ENCODE measurements around the gene THSD4. TPM values are rescaled to one million over a fixed set of nuclear protein-coding genes. Genes with fewer than 3 reads are reported as not detected.

Gene THSD4
- total RNA-seq, 1 donor = 15.6 TPM

GRCh38 chr15:71502077-71502432 is 386.8 kb downstream of the THSD4 start:
- H3K4me3 ChIP-seq (ENCODE audit: insufficient read depth, low read length) = no peak overlapping the region
- H3K79me2 ChIP-seq (ENCODE audit: insufficient read depth, low read length) = no peaks in the 10 kb centered on the region
- no peaks in the 10 kb centered on the region for H4K20me1 ChIP-seq (ENCODE audit: insufficient read depth, low read length)
- H3K27me3 ChIP-seq (ENCODE audit: insufficient read depth, low read length) = peaks cover 3% of the 10 kb centered on the region
- no peak overlapping the region for H3K4me2 ChIP-seq (ENCODE audit: insufficient read depth, low read length)
- H3K27ac ChIP-seq (ENCODE audit: low read depth, low read length) = no peak overlapping the region
- H3K4me1 ChIP-seq (ENCODE audit: insufficient read depth, low read length) = no peaks in the 10 kb centered on the region
- no peak for TF ChIP-seq CTCF (IDR thresholded peaks at IDR 0.05; ENCODE audit: extremely low read depth, low read depth, low read length)
- H3K9me3 ChIP-seq (ENCODE audit: low read depth, low read length) = peaks cover 2% of the 10 kb centered on the region
- no peaks in the 10 kb centered on the region for H3K36me3 ChIP-seq (ENCODE audit: insufficient read depth, low read length)
- no peak overlapping the region for H2AFZ ChIP-seq (ENCODE audit: low read length)
- DNase-seq (ENCODE audit: insufficient read length, low spot score, missing footprints) = no peak

- no peaks in the 10 kb centered on the region for H3K79me2 ChIP-seq (ENCODE audit: insufficient read depth, low read length)
Observed at GRCh38 chr15:71505962-71506361, 390.7 kb downstream of the THSD4 start.

GRCh38 chr15:71506946-71507345 is 391.7 kb downstream of the THSD4 start:
- no peak for DNase-seq (ENCODE audit: insufficient read length, low spot score, missing footprints)
- H4K20me1 ChIP-seq (ENCODE audit: insufficient read depth, low read length) = no peaks in the 10 kb centered on the region
- no peak overlapping the region for H3K4me2 ChIP-seq (ENCODE audit: insufficient read depth, low read length)
- H3K27me3 ChIP-seq (ENCODE audit: insufficient read depth, low read length) = peaks cover 4% of the 10 kb centered on the region
- TF ChIP-seq CTCF (IDR thresholded peaks at IDR 0.05; ENCODE audit: extremely low read depth, low read depth, low read length) = no peak
- H3K36me3 ChIP-seq (ENCODE audit: insufficient read depth, low read length) = no peaks in the 10 kb centered on the region
- H3K9me3 ChIP-seq (ENCODE audit: low read depth, low read length) = no peaks in the 10 kb centered on the region
- H3K79me2 ChIP-seq (ENCODE audit: insufficient read depth, low read length) = no peaks in the 10 kb centered on the region
- no peak overlapping the region for H3K4me3 ChIP-seq (ENCODE audit: insufficient read depth, low read length)
- H3K4me1 ChIP-seq (ENCODE audit: insufficient read depth, low read length) = no peaks in the 10 kb centered on the region
- H3K27ac ChIP-seq (ENCODE audit: low read depth, low read length) = no peak overlapping the region
- H2AFZ ChIP-seq (ENCODE audit: low read length) = no peak overlapping the region

More at GRCh38 chr15:71505962-71506361, 390.7 kb downstream of the THSD4 start:
- no peak overlapping the region for H3K27ac ChIP-seq (ENCODE audit: low read depth, low read length)
- no peak for DNase-seq (ENCODE audit: insufficient read length, low spot score, missing footprints)
- TF ChIP-seq CTCF (IDR thresholded peaks at IDR 0.05; ENCODE audit: extremely low read depth, low read depth, low read length) = no peak
- H4K20me1 ChIP-seq (ENCODE audit: insufficient read depth, low read length) = no peaks in the 10 kb centered on the region
- no peaks in the 10 kb centered on the region for H3K9me3 ChIP-seq (ENCODE audit: low read depth, low read length)
- no peak overlapping the region for H3K4me2 ChIP-seq (ENCODE audit: insufficient read depth, low read length)
- no peaks in the 10 kb centered on the region for H3K36me3 ChIP-seq (ENCODE audit: insufficient read depth, low read length)
- no peaks in the 10 kb centered on the region for H3K4me1 ChIP-seq (ENCODE audit: insufficient read depth, low read length)
- no peak overlapping the region for H2AFZ ChIP-seq (ENCODE audit: low read length)
- peaks cover 3% of the 10 kb centered on the region for H3K27me3 ChIP-seq (ENCODE audit: insufficient read depth, low read length)
- H3K4me3 ChIP-seq (ENCODE audit: insufficient read depth, low read length) = no peak overlapping the region

- Histone ChIP-seq H2AFZ (ENCODE audit: low read length) (no peak overlapping the region), H3K27ac (ENCODE audit: low read depth, low read length) (no peak overlapping the region), H3K36me3 (ENCODE audit: insufficient read depth, low read length) (no peaks in the 10 kb centered on the region), H3K79me2 (ENCODE audit: insufficient read depth, low read length) (no peaks in the 10 kb centered on the region), H3K4me1 (ENCODE audit: insufficient read depth, low read length) (no peaks in the 10 kb centered on the region), H3K9me3 (ENCODE audit: low read depth, low read length) (no peaks in the 10 kb centered on the region), H3K4me3 (ENCODE audit: insufficient read depth, low read length) (no peak overlapping the region), H3K4me2 (ENCODE audit: insufficient read depth, low read length) (no peak overlapping the region), H3K27me3 (ENCODE audit: insufficient read depth, low read length) (peaks cover 5% of the 10 kb centered on the region), H4K20me1 (ENCODE audit: insufficient read depth, low read length) (no peaks in the 10 kb centered on the region)
- no peak for TF ChIP-seq CTCF (IDR thresholded peaks at IDR 0.05; ENCODE audit: extremely low read depth, low read depth, low read length)
- no peak for DNase-seq (ENCODE audit: insufficient read length, low spot score, missing footprints)
Observed at GRCh38 chr15:71508081-71508682, 392.9 kb downstream of the THSD4 start.
